ENCODE data around the gene MAP4.

MAP4 gene

GRCh38 chr3:47867451-47868044 is 148.7 kb downstream of the MAP4 start:
- no peak for TF ChIP-seq GATA1 (IDR thresholded peaks at IDR 0.05; ENCODE audit: low read depth, low read length)
- no peak for TF ChIP-seq POLR2A (IDR thresholded peaks at IDR 0.05; ENCODE audit: low read length)
- DNase-seq: no peak

GRCh38 chr3:47865192-47865591 is 151.0 kb downstream of the MAP4 start:
- DNase-seq: no peak
- TF ChIP-seq GATA1 (IDR thresholded peaks at IDR 0.05; ENCODE audit: low read depth, low read length) (no peak), POLR2A (IDR thresholded peaks at IDR 0.05; ENCODE audit: low read length) (no peak)

GRCh38 chr3:47863391-47864128 is 152.7 kb downstream of the MAP4 start:
- no peak for DNase-seq
- TF ChIP-seq POLR2A (IDR thresholded peaks at IDR 0.05; ENCODE audit: low read length) (no peak), GATA1 (IDR thresholded peaks at IDR 0.05; ENCODE audit: low read depth, low read length) (no peak)

GRCh38 chr3:47859956-47860605 is 156.1 kb downstream of the MAP4 start:
- DNase-seq: no peak
- TF ChIP-seq GATA1 (IDR thresholded peaks at IDR 0.05; ENCODE audit: low read depth, low read length) (no peak), POLR2A (IDR thresholded peaks at IDR 0.05; ENCODE audit: low read length) (no peak)

- TF ChIP-seq GATA1 (IDR thresholded peaks at IDR 0.05; ENCODE audit: low read depth, low read length) (no peak), POLR2A (IDR thresholded peaks at IDR 0.05; ENCODE audit: low read length) (no peak)
- DNase-seq: no peak
Observed at GRCh38 chr3:47857151-47857550, 159.1 kb downstream of the MAP4 start.

- TF ChIP-seq POLR2A (IDR thresholded peaks at IDR 0.05; ENCODE audit: low read length) (no peak), GATA1 (IDR thresholded peaks at IDR 0.05; ENCODE audit: low read depth, low read length) (no peak)
- DNase-seq: no peak
Observed at GRCh38 chr3:47856669-47857068, 159.5 kb downstream of the MAP4 start.

- TF ChIP-seq POLR2A (IDR thresholded peaks at IDR 0.05; ENCODE audit: low read length) (no peak), GATA1 (IDR thresholded peaks at IDR 0.05; ENCODE audit: low read depth, low read length) (no peak)
- no peak for DNase-seq
Observed at GRCh38 chr3:47855461-47856383, 160.5 kb downstream of the MAP4 start.

- no peak for DNase-seq
- TF ChIP-seq POLR2A (IDR thresholded peaks at IDR 0.05; ENCODE audit: low read length) (no peak), GATA1 (IDR thresholded peaks at IDR 0.05; ENCODE audit: low read depth, low read length) (no peak)
Observed at GRCh38 chr3:47854720-47855455, 161.3 kb downstream of the MAP4 start.

GRCh38 chr3:47854267-47854666 is 161.9 kb downstream of the MAP4 start:
- TF ChIP-seq POLR2A (IDR thresholded peaks at IDR 0.05; ENCODE audit: low read length): no peak
- TF ChIP-seq GATA1 (IDR thresholded peaks at IDR 0.05; ENCODE audit: low read depth, low read length): no peak
- DNase-seq: no peak

- TF ChIP-seq GATA1 (IDR thresholded peaks at IDR 0.05; ENCODE audit: low read depth, low read length) (no peak), POLR2A (IDR thresholded peaks at IDR 0.05; ENCODE audit: low read length) (no peak)
- no peak for DNase-seq
Observed at GRCh38 chr3:47852604-47853602, 163.3 kb downstream of the MAP4 start.

- no peak for DNase-seq
- TF ChIP-seq GATA1 (IDR thresholded peaks at IDR 0.05; ENCODE audit: low read depth, low read length): no peak
- no peak for TF ChIP-seq POLR2A (IDR thresholded peaks at IDR 0.05; ENCODE audit: low read length)
Observed at GRCh38 chr3:47851888-47852603, 164.2 kb downstream of the MAP4 start.

All from erythroblast (primary cell).